GM23338 (cell line): ENCODE results near the gene PDE4D.

ENCODE experiments used
- EZH2 ChIP-seq: fragments of 200-600 bp; sonication (generic); IDR thresholded peaks from one replicate; pipeline ENCODE4 v1.8.0; 2017; ENCODE audit warnings: antibody characterized with exemption, mild to moderate bottlenecking, low read depth; ENCODE audit not compliant: unreplicated experiment
- POLR2AphosphoS5 ChIP-seq: IDR thresholded peaks from 2 replicates; pipeline ENCODE4 v1.6.1; 2016; ENCODE audit warnings: antibody characterized with exemption, low read depth
- ZNF331 ChIP-seq: fragments of 250-450 bp; sonication (Bioruptor Pico); IDR thresholded peaks from 2 replicates; pipeline ENCODE4 v1.5.0; 2020; ENCODE audit warnings: low read depth, mild to moderate bottlenecking, moderate library complexity
- TF ChIP-seq, protein P1 (sequence below), 2 experiments: fragments of 200-600 bp in 1 of 2; sonication (generic) in 1 of 2; conservative IDR thresholded peaks; 2 replicates each; pipeline versions ENCODE4 v1.5.1 to v1.6.1; 2016 to 2017; ENCODE audit warnings: antibody characterized with exemption in 2 of 2, low read depth in 2 of 2, mild to moderate bottlenecking in 2 of 2, moderate library complexity in 1 of 2
- TF ChIP-seq, protein P2 (sequence below): fragments of 250-450 bp; sonication (Bioruptor Pico); IDR thresholded peaks from 2 replicates; pipeline ENCODE4 v1.5.0; 2020; ENCODE audit warnings: mild to moderate bottlenecking, moderate library complexity
- TF ChIP-seq, protein P3 (sequence below): IDR thresholded peaks from one replicate; pipeline ENCODE4 v1.6.1; 2018; ENCODE audit warnings: antibody characterized with exemption; ENCODE audit not compliant: unreplicated experiment

DNA sequence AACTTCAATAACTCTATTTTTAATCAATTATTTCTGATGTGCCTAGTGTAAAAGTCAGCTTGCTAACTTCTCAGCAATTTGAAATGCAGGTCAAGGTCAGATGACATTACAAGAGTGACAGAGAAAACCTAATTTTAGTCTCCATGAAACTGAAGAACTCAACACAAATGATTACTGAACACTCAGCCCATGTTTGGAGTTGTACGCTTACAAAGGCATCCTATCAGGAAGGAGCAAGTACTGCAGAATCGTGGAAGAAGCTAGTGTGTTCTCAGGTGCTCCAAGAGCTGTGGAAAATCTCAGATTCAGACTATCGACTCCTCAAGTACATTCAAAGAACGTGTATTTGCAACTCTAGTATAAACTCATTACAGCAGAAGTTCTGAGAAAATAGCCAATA is 526.7 kb downstream of the PDE4D start:
- TF ChIP-seq, protein P1, sequence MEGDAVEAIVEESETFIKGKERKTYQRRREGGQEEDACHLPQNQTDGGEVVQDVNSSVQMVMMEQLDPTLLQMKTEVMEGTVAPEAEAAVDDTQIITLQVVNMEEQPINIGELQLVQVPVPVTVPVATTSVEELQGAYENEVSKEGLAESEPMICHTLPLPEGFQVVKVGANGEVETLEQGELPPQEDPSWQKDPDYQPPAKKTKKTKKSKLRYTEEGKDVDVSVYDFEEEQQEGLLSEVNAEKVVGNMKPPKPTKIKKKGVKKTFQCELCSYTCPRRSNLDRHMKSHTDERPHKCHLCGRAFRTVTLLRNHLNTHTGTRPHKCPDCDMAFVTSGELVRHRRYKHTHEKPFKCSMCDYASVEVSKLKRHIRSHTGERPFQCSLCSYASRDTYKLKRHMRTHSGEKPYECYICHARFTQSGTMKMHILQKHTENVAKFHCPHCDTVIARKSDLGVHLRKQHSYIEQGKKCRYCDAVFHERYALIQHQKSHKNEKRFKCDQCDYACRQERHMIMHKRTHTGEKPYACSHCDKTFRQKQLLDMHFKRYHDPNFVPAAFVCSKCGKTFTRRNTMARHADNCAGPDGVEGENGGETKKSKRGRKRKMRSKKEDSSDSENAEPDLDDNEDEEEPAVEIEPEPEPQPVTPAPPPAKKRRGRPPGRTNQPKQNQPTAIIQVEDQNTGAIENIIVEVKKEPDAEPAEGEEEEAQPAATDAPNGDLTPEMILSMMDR (conservative IDR thresholded peaks at IDR 0.05; ENCODE audit: low read depth in 2 of 2), result no peak
- TF ChIP-seq ZNF331 (CRISPR knock-in tag), result no peak
- no peak for TF ChIP-seq EZH2
- TF ChIP-seq, protein P2, sequence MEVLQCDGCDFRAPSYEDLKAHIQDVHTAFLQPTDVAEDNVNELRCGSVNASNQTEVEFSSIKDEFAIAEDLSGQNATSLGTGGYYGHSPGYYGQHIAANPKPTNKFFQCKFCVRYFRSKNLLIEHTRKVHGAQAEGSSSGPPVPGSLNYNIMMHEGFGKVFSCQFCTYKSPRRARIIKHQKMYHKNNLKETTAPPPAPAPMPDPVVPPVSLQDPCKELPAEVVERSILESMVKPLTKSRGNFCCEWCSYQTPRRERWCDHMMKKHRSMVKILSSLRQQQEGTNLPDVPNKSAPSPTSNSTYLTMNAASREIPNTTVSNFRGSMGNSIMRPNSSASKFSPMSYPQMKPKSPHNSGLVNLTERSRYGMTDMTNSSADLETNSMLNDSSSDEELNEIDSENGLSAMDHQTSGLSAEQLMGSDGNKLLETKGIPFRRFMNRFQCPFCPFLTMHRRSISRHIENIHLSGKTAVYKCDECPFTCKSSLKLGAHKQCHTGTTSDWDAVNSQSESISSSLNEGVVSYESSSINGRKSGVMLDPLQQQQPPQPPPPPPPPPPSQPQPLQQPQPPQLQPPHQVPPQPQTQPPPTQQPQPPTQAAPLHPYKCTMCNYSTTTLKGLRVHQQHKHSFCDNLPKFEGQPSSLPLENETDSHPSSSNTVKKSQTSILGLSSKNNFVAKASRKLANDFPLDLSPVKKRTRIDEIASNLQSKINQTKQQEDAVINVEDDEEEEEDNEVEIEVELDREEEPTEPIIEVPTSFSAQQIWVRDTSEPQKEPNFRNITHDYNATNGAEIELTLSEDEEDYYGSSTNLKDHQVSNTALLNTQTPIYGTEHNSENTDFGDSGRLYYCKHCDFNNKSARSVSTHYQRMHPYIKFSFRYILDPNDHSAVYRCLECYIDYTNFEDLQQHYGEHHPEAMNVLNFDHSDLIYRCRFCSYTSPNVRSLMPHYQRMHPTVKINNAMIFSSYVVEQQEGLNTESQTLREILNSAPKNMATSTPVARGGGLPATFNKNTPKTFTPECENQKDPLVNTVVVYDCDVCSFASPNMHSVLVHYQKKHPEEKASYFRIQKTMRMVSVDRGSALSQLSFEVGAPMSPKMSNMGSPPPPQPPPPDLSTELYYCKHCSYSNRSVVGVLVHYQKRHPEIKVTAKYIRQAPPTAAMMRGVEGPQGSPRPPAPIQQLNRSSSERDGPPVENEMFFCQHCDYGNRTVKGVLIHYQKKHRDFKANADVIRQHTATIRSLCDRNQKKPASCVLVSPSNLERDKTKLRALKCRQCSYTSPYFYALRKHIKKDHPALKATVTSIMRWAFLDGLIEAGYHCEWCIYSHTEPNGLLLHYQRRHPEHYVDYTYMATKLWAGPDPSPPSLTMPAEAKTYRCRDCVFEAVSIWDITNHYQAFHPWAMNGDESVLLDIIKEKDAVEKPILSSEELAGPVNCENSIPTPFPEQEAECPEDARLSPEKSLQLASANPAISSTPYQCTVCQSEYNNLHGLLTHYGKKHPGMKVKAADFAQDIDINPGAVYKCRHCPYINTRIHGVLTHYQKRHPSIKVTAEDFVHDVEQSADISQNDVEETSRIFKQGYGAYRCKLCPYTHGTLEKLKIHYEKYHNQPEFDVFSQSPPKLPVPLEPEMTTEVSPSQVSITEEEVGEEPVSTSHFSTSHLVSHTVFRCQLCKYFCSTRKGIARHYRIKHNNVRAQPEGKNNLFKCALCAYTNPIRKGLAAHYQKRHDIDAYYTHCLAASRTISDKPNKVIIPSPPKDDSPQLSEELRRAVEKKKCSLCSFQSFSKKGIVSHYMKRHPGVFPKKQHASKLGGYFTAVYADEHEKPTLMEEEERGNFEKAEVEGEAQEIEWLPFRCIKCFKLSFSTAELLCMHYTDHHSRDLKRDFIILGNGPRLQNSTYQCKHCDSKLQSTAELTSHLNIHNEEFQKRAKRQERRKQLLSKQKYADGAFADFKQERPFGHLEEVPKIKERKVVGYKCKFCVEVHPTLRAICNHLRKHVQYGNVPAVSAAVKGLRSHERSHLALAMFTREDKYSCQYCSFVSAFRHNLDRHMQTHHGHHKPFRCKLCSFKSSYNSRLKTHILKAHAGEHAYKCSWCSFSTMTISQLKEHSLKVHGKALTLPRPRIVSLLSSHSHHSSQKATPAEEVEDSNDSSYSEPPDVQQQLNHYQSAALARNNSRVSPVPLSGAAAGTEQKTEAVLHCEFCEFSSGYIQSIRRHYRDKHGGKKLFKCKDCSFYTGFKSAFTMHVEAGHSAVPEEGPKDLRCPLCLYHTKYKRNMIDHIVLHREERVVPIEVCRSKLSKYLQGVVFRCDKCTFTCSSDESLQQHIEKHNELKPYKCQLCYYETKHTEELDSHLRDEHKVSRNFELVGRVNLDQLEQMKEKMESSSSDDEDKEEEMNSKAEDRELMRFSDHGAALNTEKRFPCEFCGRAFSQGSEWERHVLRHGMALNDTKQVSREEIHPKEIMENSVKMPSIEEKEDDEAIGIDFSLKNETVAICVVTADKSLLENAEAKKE, result no peak
- TF ChIP-seq, protein P3, sequence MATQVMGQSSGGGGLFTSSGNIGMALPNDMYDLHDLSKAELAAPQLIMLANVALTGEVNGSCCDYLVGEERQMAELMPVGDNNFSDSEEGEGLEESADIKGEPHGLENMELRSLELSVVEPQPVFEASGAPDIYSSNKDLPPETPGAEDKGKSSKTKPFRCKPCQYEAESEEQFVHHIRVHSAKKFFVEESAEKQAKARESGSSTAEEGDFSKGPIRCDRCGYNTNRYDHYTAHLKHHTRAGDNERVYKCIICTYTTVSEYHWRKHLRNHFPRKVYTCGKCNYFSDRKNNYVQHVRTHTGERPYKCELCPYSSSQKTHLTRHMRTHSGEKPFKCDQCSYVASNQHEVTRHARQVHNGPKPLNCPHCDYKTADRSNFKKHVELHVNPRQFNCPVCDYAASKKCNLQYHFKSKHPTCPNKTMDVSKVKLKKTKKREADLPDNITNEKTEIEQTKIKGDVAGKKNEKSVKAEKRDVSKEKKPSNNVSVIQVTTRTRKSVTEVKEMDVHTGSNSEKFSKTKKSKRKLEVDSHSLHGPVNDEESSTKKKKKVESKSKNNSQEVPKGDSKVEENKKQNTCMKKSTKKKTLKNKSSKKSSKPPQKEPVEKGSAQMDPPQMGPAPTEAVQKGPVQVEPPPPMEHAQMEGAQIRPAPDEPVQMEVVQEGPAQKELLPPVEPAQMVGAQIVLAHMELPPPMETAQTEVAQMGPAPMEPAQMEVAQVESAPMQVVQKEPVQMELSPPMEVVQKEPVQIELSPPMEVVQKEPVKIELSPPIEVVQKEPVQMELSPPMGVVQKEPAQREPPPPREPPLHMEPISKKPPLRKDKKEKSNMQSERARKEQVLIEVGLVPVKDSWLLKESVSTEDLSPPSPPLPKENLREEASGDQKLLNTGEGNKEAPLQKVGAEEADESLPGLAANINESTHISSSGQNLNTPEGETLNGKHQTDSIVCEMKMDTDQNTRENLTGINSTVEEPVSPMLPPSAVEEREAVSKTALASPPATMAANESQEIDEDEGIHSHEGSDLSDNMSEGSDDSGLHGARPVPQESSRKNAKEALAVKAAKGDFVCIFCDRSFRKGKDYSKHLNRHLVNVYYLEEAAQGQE, result no peak
- no peak for TF ChIP-seq POLR2AphosphoS5
